Stimulated activated CD8-positive, alpha-beta memory T cell treated with anti-CD3 and anti-CD28 coated beads, Interleukin-7, amount 100 ng/mL, for 48 hours (primary cell): Measurements from ENCODE around the gene EMX1.

Source experiments
- DNase-seq, 2 donors: peaks; one replicate each; pipeline ENCODE4 v3.0.0-alpha.2; 2020; ENCODE audit warnings: low read depth in 1 of 2; ENCODE audit errors: extremely low read depth in 1 of 2

The EMX1 gene

GRCh38 chr2:72956050-72956395 lies 38.7 kb downstream of the EMX1 start:
- DNase-seq: no peak

- DNase-seq: no peak
These were observed 39.6 kb downstream of the EMX1 start for GRCh38 chr2:72956936-72957335.

GRCh38 chr2:72958542-72959385 lies 41.4 kb downstream of the EMX1 start:
- DNase-seq: no peak

- DNase-seq: no peak
These were observed 42.2 kb downstream of the EMX1 start for GRCh38 chr2:72959554-72959953.

- DNase-seq: no peak
These were observed 43.0 kb downstream of the EMX1 start for GRCh38 chr2:72959995-72960981.

GRCh38 chr2:72961036-72961720 lies 43.9 kb downstream of the EMX1 start:
- DNase-seq: no peak

GRCh38 chr2:72961853-72962468 lies 44.6 kb downstream of the EMX1 start:
- DNase-seq: no peak

- no peak for DNase-seq
These were observed 45.6 kb downstream of the EMX1 start for GRCh38 chr2:72962911-72963310.

- DNase-seq: no peak
These were observed 46.3 kb downstream of the EMX1 start for GRCh38 chr2:72963423-72964145.

- no peak for DNase-seq
These were observed 46.8 kb downstream of the EMX1 start for GRCh38 chr2:72964146-72964525.

- DNase-seq: no peak
These were observed 47.7 kb downstream of the EMX1 start for GRCh38 chr2:72965016-72965415.

GRCh38 chr2:72965770-72966450 lies 48.6 kb downstream of the EMX1 start:
- DNase-seq: no peak

GRCh38 chr2:72968286-72968685 lies 51.0 kb downstream of the EMX1 start:
- no peak for DNase-seq

- DNase-seq: no peak
These were observed 52.4 kb downstream of the EMX1 start for GRCh38 chr2:72969706-72970105.

GRCh38 chr2:72971036-72971435 lies 53.7 kb downstream of the EMX1 start:
- no peak for DNase-seq

- DNase-seq: no peak
These were observed 55.2 kb downstream of the EMX1 start for GRCh38 chr2:72972352-72973136.

GRCh38 chr2:72973137-72973535 lies 55.8 kb downstream of the EMX1 start:
- DNase-seq: no peak

GRCh38 chr2:72973566-72974435 lies 56.5 kb downstream of the EMX1 start:
- DNase-seq: peak in 1 of 2 donors; percentile 16
